Spinal cord (tissue), 10 donors: ENCODE results near the gene KMT2D. TPM values are rescaled to one million over a fixed set of nuclear protein-coding genes. Genes with fewer than 3 reads are reported as not detected.
A peak's percentile ranks its signal among the peaks of the same experiment; 100 is the strongest.

Experiments used
- DNase-seq, 6 donors: peaks; one replicate each; pipeline versions ENCODE4 v3.0.0 to v3.0.0-alpha.2; 2013 to 2015; ENCODE audit warnings: low spot score in 6 of 6, low read depth in 4 of 6
- H3K27ac ChIP-seq: one replicate; pipeline ENCODE4 v1.5.1; 2013; ENCODE audit warnings: low read depth, low read length, control low read depth
- H3K27me3 ChIP-seq: one replicate; pipeline ENCODE4 v1.6.1; 2013; ENCODE audit warnings: low read length; ENCODE audit not compliant: control insufficient read depth, insufficient read depth
- H3K36me3 ChIP-seq: one replicate; pipeline ENCODE4 v1.6.1; 2013; ENCODE audit warnings: low read length; ENCODE audit not compliant: control insufficient read depth, insufficient read depth
- H3K4me1 ChIP-seq: one replicate; pipeline ENCODE4 v1.6.1; 2013; ENCODE audit warnings: low read length; ENCODE audit not compliant: control insufficient read depth, insufficient read depth
- H3K4me3 ChIP-seq: one replicate; pipeline ENCODE4 v1.5.1; 2013; ENCODE audit warnings: low read depth, low read length, control low read depth
- H3K9me3 ChIP-seq: one replicate; pipeline ENCODE4 v1.6.1; 2013; ENCODE audit warnings: low read length; ENCODE audit not compliant: control insufficient read depth, insufficient read depth
- WGBS: methylation state at CpG from one replicate; pipeline ENCODE4 v1.1.5; 2013; ENCODE audit warnings: missing lambda C conversion rate; ENCODE audit not compliant: insufficient coverage; 5-methylcytosine and 5-hydroxymethylcytosine counted together
- long read RNA-seq, 4 donors: transcript quantifications; one replicate each; lab custom pipeline, GENCODE V29; 2026
- polyA plus RNA-seq, 2 donors: library from polyadenylated mRNA; unstranded; fragments of 120-200 nt; gene quantifications; one replicate each; pipeline ENCODE4 v1.2.1, GENCODE V29; 2013; ENCODE audit not compliant: insufficient read length in 2 of 2
- total RNA-seq, 2 donors: library from RNA; depleted of rRNA in 1 of 2; stranded (reverse); fragments of 120-200 nt in 1 of 2; fragments of >200 nt in 1 of 2; gene quantifications; one replicate each; pipeline versions ENCODE4 v1.2.3 to v1.2.4, GENCODE V29; 2013 to 2014
- donor health status: healthy.

The KMT2D gene
- total RNA-seq, result 10 to 100 TPM; 27.2 to 39.6 TPM
- polyA plus RNA-seq, result 10 to 100 TPM; 41.6 to 43.2 TPM
- long read RNA-seq, donor 1, partial matches to known transcripts, result 0 of 7 reads
- long read RNA-seq, donor 1, other reads (novel, unspliced or antisense), result 6 of 7 reads
- long read RNA-seq, donor 2, result 0 reads
- long read RNA-seq, donor 3, partial matches to known transcripts, result 13 of 13 reads
- long read RNA-seq, donor 3, other reads (novel, unspliced or antisense), result 0 of 13 reads
- long read RNA-seq, donor 4, partial matches to known transcripts, result 8 of 8 reads
- long read RNA-seq, donor 4, other reads (novel, unspliced or antisense), result 0 of 8 reads

DNA sequence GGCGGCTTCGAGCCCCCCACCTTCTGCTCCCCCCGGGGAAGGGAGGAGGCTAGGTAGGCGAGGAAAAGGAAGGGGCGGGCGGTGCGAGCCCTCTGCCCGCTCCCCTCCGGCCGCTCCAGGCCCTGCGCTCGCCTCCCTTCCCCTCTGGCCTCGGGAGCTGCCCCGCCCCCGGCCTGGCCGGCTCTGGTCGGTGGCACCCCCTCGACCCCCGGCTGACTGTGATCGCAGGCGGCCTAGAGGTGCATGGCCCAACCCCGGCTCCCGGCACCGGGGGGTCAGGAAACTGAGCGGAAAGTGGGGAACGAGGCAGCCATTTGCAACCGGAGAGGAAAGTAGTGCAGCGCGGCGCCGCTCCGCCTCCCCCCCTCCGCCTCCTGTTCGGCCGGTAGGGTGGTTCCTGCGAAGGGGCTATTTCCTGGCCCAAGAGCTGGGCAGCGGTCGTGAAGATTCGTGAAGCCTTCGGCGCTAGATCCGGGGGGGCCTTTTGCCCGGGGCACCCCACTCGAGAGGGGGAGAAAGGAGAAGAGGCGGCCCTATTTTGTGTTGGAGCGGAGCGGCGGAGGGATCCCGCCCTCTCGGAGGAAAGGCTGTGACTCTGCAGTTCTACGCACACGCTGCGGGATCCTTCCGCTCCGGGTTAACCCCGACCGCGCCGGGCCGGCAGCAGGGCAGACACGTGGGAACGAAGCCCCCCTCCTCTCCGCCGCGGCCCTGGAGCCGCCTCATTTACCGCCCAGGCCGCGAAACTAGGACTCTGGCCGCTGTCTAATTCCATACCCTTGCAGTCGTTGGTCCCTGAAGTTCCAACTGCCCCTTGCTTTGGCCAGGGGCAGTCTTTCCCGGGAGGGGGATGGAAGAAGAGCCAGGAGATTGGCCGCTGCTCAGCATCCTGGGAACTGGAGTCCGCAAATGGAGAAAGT, at the start of gene KMT2D:
KMT2D (minus strand) TSS at position 558 of the 920 bp plus-strand sequence. CDS start 5,470 bp downstream, outside the sequence.
- peak; percentile 88 to 99 (median 94) for DNase-seq
- H3K4me3 ChIP-seq, result peak within 1 kb of the TSS; percentile 99
- peak within 1 kb of the TSS; percentile 99 for H3K27ac ChIP-seq
- WGBS, result under 1% methylated on average over 71 of the region's 74 CpGs
- H3K4me1 ChIP-seq, result peaks cover 37% of the 10 kb centered on the region
- H3K9me3 ChIP-seq, result no peaks in the 10 kb centered on the region
- no peaks in the 10 kb centered on the region for H3K27me3 ChIP-seq
- peaks cover 2% of the 10 kb centered on the region for H3K36me3 ChIP-seq

- Histone ChIP-seq H3K27me3 (no peaks in the 10 kb centered on the region), H3K27ac (peak overlapping the region; percentile 98), H3K9me3 (no peaks in the 10 kb centered on the region), H3K4me1 (peaks cover 35% of the 10 kb centered on the region), H3K36me3 (peaks cover 23% of the 10 kb centered on the region), H3K4me3 (peak overlapping the region; percentile 99)
- peak in 2 of 6 donors; percentile 80 to 85 for DNase-seq
- WGBS, result 2% methylated on average over 25 of the region's 33 CpGs
Measured at GRCh38 chr12:49109641-49110463, 49.3 kb upstream of the KMT2D start.

DNA sequence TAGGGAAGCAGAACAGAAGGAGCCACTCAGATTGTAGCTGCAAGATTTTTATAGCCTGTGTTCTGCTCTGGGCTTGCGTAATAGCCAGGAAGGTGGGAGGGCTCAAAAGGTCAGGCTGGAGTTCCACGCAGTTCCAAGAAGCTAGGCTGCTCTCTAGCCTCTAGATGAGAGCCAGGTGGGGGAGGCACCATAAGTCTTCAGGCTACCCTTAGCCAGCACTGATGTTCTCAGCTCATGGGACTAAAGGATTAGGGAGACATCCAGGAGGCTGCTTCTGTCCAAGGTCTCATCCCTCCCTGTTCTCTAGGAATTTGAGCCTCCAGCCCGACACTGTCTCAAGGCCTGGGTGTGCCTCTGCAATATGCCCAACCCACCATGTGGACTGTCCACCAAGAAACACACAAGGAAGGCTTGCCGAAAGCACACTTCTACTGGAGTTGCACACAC, 48.4 kb upstream of the KMT2D start:
- DNase-seq, result no peak
- 68% methylated on average over 4 of the region's 4 CpGs for WGBS
- Histone ChIP-seq H3K36me3 (peaks cover 32% of the 10 kb centered on the region), H3K9me3 (no peaks in the 10 kb centered on the region), H3K4me1 (peaks cover 40% of the 10 kb centered on the region), H3K27ac (peak overlapping the region; percentile 98), H3K4me3 (no peak overlapping the region), H3K27me3 (no peaks in the 10 kb centered on the region)

GRCh38 chr12:49105504-49106084, 45.0 kb upstream of the KMT2D start:
- Histone ChIP-seq H3K4me3 (no peak overlapping the region), H3K36me3 (peaks cover 64% of the 10 kb centered on the region), H3K27me3 (no peaks in the 10 kb centered on the region), H3K27ac (no peak overlapping the region), H3K4me1 (peaks cover 37% of the 10 kb centered on the region), H3K9me3 (no peaks in the 10 kb centered on the region)
- DNase-seq, result no peak
- 77% methylated on average over 8 of the region's 9 CpGs for WGBS

DNA sequence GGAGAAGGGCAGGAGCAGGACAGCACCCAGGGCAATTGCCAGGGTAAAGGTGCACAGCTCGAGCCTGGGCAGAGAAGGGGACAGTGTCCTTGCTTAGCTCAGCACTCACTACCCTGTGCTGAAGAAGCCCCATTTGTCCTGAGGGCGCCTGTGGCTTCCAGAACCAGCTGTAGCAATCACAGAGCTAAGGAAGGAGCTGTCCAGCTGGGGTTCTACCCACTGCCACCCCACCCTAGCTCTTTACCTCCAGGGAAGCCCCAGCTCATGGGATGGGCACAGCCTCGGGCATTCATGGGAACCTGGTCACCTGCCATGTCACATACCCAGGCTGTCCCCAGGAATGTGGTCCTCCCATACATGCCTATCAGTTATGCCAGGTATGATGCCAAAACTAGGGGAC, 44.2 kb upstream of the KMT2D start:
- H3K36me3 ChIP-seq, result peaks cover 72% of the 10 kb centered on the region
- H3K4me3 ChIP-seq, result no peak overlapping the region
- no peak for DNase-seq

DNA sequence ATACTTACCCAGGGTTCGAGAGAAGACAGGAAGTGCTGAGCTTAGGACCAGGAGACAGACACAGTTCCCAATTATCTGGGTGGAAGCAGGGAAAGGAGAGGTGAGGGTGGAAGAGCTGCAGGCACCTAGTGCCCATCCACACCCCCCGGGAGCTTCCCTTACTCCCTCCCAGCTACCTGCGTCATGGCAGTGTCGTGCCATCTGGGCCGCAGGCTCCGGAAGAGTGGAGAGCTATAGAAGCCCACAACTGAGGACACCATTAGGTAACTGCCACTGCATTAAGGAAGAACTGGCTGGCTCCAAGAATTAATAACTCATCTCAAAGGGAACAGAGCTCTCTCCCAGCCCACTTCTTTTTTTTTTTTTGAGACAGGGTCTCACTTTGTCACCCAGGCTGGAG, 39.8 kb upstream of the KMT2D start:
- Histone ChIP-seq H3K4me3 (no peak overlapping the region), H3K27ac (no peak overlapping the region), H3K4me1 (peaks cover 16% of the 10 kb centered on the region), H3K9me3 (no peaks in the 10 kb centered on the region), H3K27me3 (peaks cover under 1% of the 10 kb centered on the region), H3K36me3 (peaks cover 93% of the 10 kb centered on the region)
- DNase-seq, result no peak
- WGBS, result 96% methylated on average over 3 of the region's 6 CpGs

More for the DNA sequence above, 44.2 kb upstream of the KMT2D start:
- H3K9me3 ChIP-seq, result no peaks in the 10 kb centered on the region
- H3K4me1 ChIP-seq, result peaks cover 37% of the 10 kb centered on the region
- H3K27me3 ChIP-seq, result no peaks in the 10 kb centered on the region
- 76% methylated on average over 3 of the region's 3 CpGs for WGBS
- no peak overlapping the region for H3K27ac ChIP-seq

DNA sequence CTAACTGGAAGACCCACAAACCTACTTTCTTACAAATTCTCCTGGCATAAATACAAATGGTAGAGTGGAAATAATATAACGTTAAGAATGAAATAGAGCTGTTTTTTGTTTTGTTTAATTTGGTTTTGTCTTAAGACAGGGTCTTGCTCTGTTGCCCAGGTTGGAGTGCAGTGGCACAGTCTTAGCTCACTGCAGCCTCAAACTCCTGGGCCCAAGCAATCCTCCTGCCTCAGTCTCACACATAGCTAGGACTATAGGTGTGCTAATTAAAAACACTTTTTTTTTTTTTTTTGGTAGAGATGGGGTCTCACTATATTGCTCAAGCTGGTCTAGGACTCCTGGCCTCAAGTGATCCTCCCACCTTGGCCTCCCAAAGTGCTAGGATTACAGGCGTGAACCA, 38.1 kb upstream of the KMT2D start:
- Histone ChIP-seq H3K9me3 (no peaks in the 10 kb centered on the region), H3K27ac (no peak overlapping the region), H3K4me3 (no peak overlapping the region), H3K36me3 (peaks cover 76% of the 10 kb centered on the region), H3K27me3 (peaks cover 12% of the 10 kb centered on the region), H3K4me1 (peaks cover 24% of the 10 kb centered on the region)
- 83% methylated on average over 1 of the region's 2 CpGs for WGBS
- no peak for DNase-seq

DNA sequence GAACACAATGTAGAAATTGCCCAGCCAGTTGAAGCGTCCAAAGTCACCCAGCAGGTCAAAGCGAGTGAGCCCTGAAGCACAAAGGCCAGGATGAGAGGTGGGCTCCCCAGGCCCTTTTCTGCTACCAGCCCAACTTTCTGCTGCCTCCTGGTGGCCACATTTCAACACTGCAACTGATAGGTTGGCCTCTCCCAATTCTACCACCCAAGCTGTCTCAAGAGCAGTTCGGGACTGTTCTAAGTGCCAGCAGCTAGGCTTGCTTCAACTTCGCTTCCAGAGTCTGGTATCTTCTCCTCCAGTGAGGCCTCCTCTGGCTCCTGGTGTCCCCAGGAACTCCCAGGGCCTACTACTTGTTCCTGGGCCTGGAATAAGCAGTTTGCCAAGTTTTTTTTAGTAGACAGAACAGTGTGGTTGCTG, 37.4 kb upstream of the KMT2D start:
- Histone ChIP-seq H3K27me3 (peaks cover 19% of the 10 kb centered on the region), H3K36me3 (peaks cover 69% of the 10 kb centered on the region), H3K4me1 (peaks cover 27% of the 10 kb centered on the region), H3K4me3 (no peak overlapping the region), H3K27ac (no peak overlapping the region), H3K9me3 (no peaks in the 10 kb centered on the region)
- peak in 2 of 6 donors; percentile 69 to 74 for DNase-seq
- WGBS, result 54% methylated on average over 4 of the region's 4 CpGs

DNA sequence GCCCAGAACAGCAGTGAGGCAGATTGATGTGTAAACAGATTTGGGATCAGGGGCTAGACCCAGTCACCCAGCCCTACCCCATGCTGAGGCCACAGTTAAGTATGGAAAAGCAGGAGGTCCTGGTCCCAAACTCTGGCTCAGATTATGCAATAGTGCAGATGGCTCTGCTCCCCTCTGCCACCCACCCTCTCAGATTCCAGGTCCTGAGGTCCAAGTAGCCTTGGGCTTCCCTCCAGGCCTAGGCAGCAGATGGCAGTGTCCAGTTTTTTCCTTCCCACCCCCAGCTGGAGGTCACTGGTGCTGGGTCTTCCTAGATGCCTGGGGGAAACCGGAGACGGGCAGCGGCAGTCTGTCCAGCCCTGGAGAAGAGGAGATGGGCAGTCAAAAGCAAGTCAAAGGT, 36.8 kb upstream of the KMT2D start:
- H3K27ac ChIP-seq, result no peak overlapping the region
- no peak for DNase-seq
- peaks cover 25% of the 10 kb centered on the region for H3K27me3 ChIP-seq
- H3K4me1 ChIP-seq, result peaks cover 30% of the 10 kb centered on the region
- no peaks in the 10 kb centered on the region for H3K9me3 ChIP-seq
- WGBS, result 91% methylated on average over 3 of the region's 3 CpGs
- H3K4me3 ChIP-seq, result no peak overlapping the region
- H3K36me3 ChIP-seq, result peaks cover 63% of the 10 kb centered on the region
